ENCODE data around the gene CALCA. TPM values are rescaled to one million over a fixed set of nuclear protein-coding genes. Genes with fewer than 3 reads are reported as not detected.

CALCA gene
- total RNA-seq, 4 donors from 2014 or later = not detected

GRCh38 chr11:14967581-14968243 lies 4.4 kb downstream of the CALCA start:
- in situ Hi-C loops (cut with MboI; ENCODE audit: low pct_ligation_motif_present in 1 of 4, low pct_unique_long_range_greater_than_20kb in 1 of 4, low sequenced_read_pairs in 3 of 4) = no loop called here
- Histone ChIP-seq H3K4me1 (peaks cover 0 to 18% (median 9%) of the 10 kb centered on the region in 4 donors), H3K9me3 (no peaks in the 10 kb centered on the region), H3K27ac (no peak overlapping the region), H3K36me3 (no peaks in the 10 kb centered on the region), H3K27me3 (peaks cover 32% of the 10 kb centered on the region), H3K4me3 (no peak overlapping the region)
- TF ChIP-seq POLR2AphosphoS5 (IDR thresholded peaks at IDR 0.05) (no peak), POLR2A (IDR thresholded peaks at IDR 0.05) (no peak), EP300 (IDR thresholded peaks at IDR 0.05; ENCODE audit: low read depth) (no peak), CTCF (IDR thresholded peaks at IDR 0.05) (no peak)
- no peak for DNase-seq
- WGBS, 2 donors (ENCODE audit: low coverage in 1 of 2) = 31 to 58% methylated on average over 2 to 5 of the region's 5 CpGs
- intact Hi-C loops (cut with DNase I; ENCODE audit: low total_unique reads) = no loop called here

- intact Hi-C loops (cut with DNase I; ENCODE audit: low total_unique reads) (no loop called here), in situ Hi-C loops (cut with MboI; ENCODE audit: low pct_ligation_motif_present in 1 of 4, low pct_unique_long_range_greater_than_20kb in 1 of 4, low sequenced_read_pairs in 3 of 4) (no loop called here)
- DNase-seq = no peak
- H3K27ac ChIP-seq = no peak overlapping the region
- H3K36me3 ChIP-seq = no peaks in the 10 kb centered on the region
- H3K4me1 ChIP-seq = no peaks in the 10 kb centered on the region
- TF ChIP-seq POLR2A (IDR thresholded peaks at IDR 0.05) = no peak
- no peak for TF ChIP-seq EP300 (IDR thresholded peaks at IDR 0.05; ENCODE audit: low read depth)
- TF ChIP-seq POLR2AphosphoS5 (IDR thresholded peaks at IDR 0.05) = no peak
- no peak for TF ChIP-seq CTCF (IDR thresholded peaks at IDR 0.05)
- no peaks in the 10 kb centered on the region for H3K9me3 ChIP-seq
- no peaks in the 10 kb centered on the region for H3K27me3 ChIP-seq
- H3K4me3 ChIP-seq = no peak overlapping the region
- 79 to 100% methylated on average over 1 to 2 of the region's 2 CpGs for WGBS, 2 donors (ENCODE audit: low coverage in 1 of 2)
Observed at GRCh38 chr11:14956111-14956510, 16.0 kb downstream of the CALCA start.

- intact Hi-C loops (cut with DNase I; ENCODE audit: low total_unique reads) (no loop called here), in situ Hi-C loops (cut with MboI; ENCODE audit: low pct_ligation_motif_present in 1 of 4, low pct_unique_long_range_greater_than_20kb in 1 of 4, low sequenced_read_pairs in 3 of 4) (no loop called here)
- TF ChIP-seq EP300 (IDR thresholded peaks at IDR 0.05; ENCODE audit: low read depth) = no peak
- TF ChIP-seq POLR2AphosphoS5 (IDR thresholded peaks at IDR 0.05) = no peak
- TF ChIP-seq POLR2A (IDR thresholded peaks at IDR 0.05) = no peak
- no peak for TF ChIP-seq CTCF (IDR thresholded peaks at IDR 0.05)
Observed at GRCh38 chr11:14954581-14954980, 17.6 kb downstream of the CALCA start.

GRCh38 chr11:14953904-14954303 lies 18.2 kb downstream of the CALCA start:
- Histone ChIP-seq H3K36me3 (no peaks in the 10 kb centered on the region), H3K4me3 (no peak overlapping the region), H3K9me3 (no peaks in the 10 kb centered on the region), H3K4me1 (no peaks in the 10 kb centered on the region), H3K27ac (no peak overlapping the region), H3K27me3 (no peaks in the 10 kb centered on the region)
- in situ Hi-C loops (cut with MboI; ENCODE audit: low pct_ligation_motif_present in 1 of 4, low pct_unique_long_range_greater_than_20kb in 1 of 4, low sequenced_read_pairs in 3 of 4) (no loop called here), intact Hi-C loops (cut with DNase I; ENCODE audit: low total_unique reads) (no loop called here)
- TF ChIP-seq EP300 (IDR thresholded peaks at IDR 0.05; ENCODE audit: low read depth) = no peak
- TF ChIP-seq POLR2AphosphoS5 (IDR thresholded peaks at IDR 0.05) = no peak
- no peak for TF ChIP-seq POLR2A (IDR thresholded peaks at IDR 0.05)
- TF ChIP-seq CTCF (IDR thresholded peaks at IDR 0.05) = no peak
- no peak for DNase-seq

More at GRCh38 chr11:14954581-14954980, 17.6 kb downstream of the CALCA start:
- no peaks in the 10 kb centered on the region for H3K9me3 ChIP-seq
- no peak for DNase-seq
- H3K27ac ChIP-seq = no peak overlapping the region
- H3K27me3 ChIP-seq = no peaks in the 10 kb centered on the region
- no peak overlapping the region for H3K4me3 ChIP-seq
- no peaks in the 10 kb centered on the region for H3K4me1 ChIP-seq
- H3K36me3 ChIP-seq = no peaks in the 10 kb centered on the region

Data from transverse colon (tissue), 4 donors.